PC-3 (cell line): ENCODE measurements around the gene PRPF4. TPM values are rescaled to one million over a fixed set of nuclear protein-coding genes. Genes with fewer than 3 reads are reported as not detected.

Experiments used
- ATAC-seq: fragments of 200-7000 bp; cut with Tn5 transposase; 2 replicates; pipeline ENCODE4 v1.9.1; 2020; ENCODE audit warnings: mild to moderate bottlenecking, moderate library complexity
- BruUV-seq: library from RNA; stranded (reverse); fragments of 400-500 nt; replicated peaks from 2 replicates; lab custom pipeline; 2021; lab: Mats Ljungman, UMichigan
- CTCF ChIA-PET: fragments of 300-600 bp; sonication (Branson Sonifier 250); formaldehyde crosslinking; loops from one replicate; lab custom pipeline; 2022; ENCODE audit warnings: antibody characterized with exemption; lab: Charles Lee
- POLR2A ChIA-PET: fragments of 300-600 bp; sonication (Branson Sonifier 250); formaldehyde crosslinking; loops from one replicate; lab custom pipeline; 2022; ENCODE audit warnings: antibody characterized with exemption; ENCODE audit not compliant: unreplicated experiment; lab: Charles Lee
- DNase-seq: peaks from one replicate; pipeline ENCODE4 v3.0.0-alpha.2; 2015
- H2AFZ ChIP-seq: fragments of 300-600 bp; sonication (generic); 2 replicates; pipeline ENCODE4 v1.6.0; 2016; ENCODE audit warnings: antibody characterized with exemption, low read length
- H3F3A ChIP-seq: fragments of 300-600 bp; sonication (generic); one replicate; pipeline ENCODE4 v1.6.0; 2017; ENCODE audit warnings: antibody characterized with exemption, low read length, control low read depth, mild to moderate bottlenecking; ENCODE audit not compliant: unreplicated experiment
- H3K27ac ChIP-seq: fragments of 300-600 bp; sonication (generic); 2 replicates; pipeline ENCODE4 v1.5.1; 2016; ENCODE audit warnings: mild to moderate bottlenecking, low read length
- H3K27me3 ChIP-seq: fragments of 300-600 bp; sonication (generic); 2 replicates; pipeline ENCODE4 v1.6.1; 2016; ENCODE audit warnings: low read length, mixed read lengths
- H3K36me3 ChIP-seq: fragments of 300-600 bp; sonication (generic); 2 replicates; pipeline ENCODE4 v1.6.1; 2016; ENCODE audit warnings: low read depth, mixed run types, low read length, mixed read lengths
- H3K4me1 ChIP-seq: fragments of 300-600 bp; sonication (generic); 2 replicates; pipeline ENCODE4 v1.5.1; 2016; ENCODE audit warnings: low read length; ENCODE audit not compliant: insufficient read depth
- H3K4me2 ChIP-seq: fragments of 300-600 bp; sonication (generic); 2 replicates; pipeline ENCODE4 v1.6.0; 2016; ENCODE audit warnings: low read length
- H3K4me3 ChIP-seq: fragments of 300-600 bp; sonication (generic); 2 replicates; pipeline ENCODE4 v1.5.1; 2016; ENCODE audit warnings: mild to moderate bottlenecking, low read length, mixed read lengths
- H3K79me2 ChIP-seq: fragments of 300-600 bp; sonication (generic); 2 replicates; pipeline ENCODE4 v1.6.1; 2017; ENCODE audit warnings: low read length, mixed read lengths
- H3K9ac ChIP-seq: fragments of 300-600 bp; sonication (generic); 2 replicates; pipeline ENCODE4 v1.6.0; 2016; ENCODE audit warnings: mild to moderate bottlenecking, low read length
- H3K9me2 ChIP-seq: fragments of 300-600 bp; sonication (generic); replicated peaks from 2 replicates; pipeline ENCODE4 v1.6.1; 2016; ENCODE audit warnings: mixed run types, low read length, mixed read lengths
- H3K9me3 ChIP-seq: fragments of 300-600 bp; sonication (generic); 2 replicates; pipeline ENCODE4 v1.6.1; 2016; ENCODE audit warnings: low read length, mixed read lengths
- H4K20me1 ChIP-seq: fragments of 300-600 bp; sonication (generic); 2 replicates; pipeline ENCODE4 v1.6.1; 2016; ENCODE audit warnings: low read length, mixed read lengths
- EZH2 ChIP-seq: fragments of 300-600 bp; sonication (generic); IDR thresholded peaks from one replicate; pipeline ENCODE4 v1.6.1; 2017; ENCODE audit warnings: antibody characterized with exemption, mild to moderate bottlenecking, low read length; ENCODE audit not compliant: unreplicated experiment
- EZH2phosphoT487 ChIP-seq: fragments of 300-600 bp; sonication (generic); IDR thresholded peaks from 2 replicates; pipeline ENCODE4 v1.6.1; 2018; ENCODE audit warnings: mild to moderate bottlenecking, antibody characterized with exemption, low read length, borderline replicate concordance
- intact Hi-C: fragments of 100-400 bp; cut with micrococcal nuclease; formaldehyde crosslinking; loops from 2 replicates; pipeline ENCODE4 v1.9.0; 2023
- total RNA-seq: library from RNA; depleted of rRNA; stranded (reverse); fragments of >200 nt; gene quantifications from 2 replicates; pipeline ENCODE4 v1.2.3, GENCODE V29; 2014
- TF ChIP-seq, protein P1 (sequence below): fragments of 300-600 bp; sonication (generic); conservative IDR thresholded peaks from 2 replicates; pipeline ENCODE4 v1.5.1; 2017; ENCODE audit warnings: antibody characterized with exemption, low read depth, mild to moderate bottlenecking, low read length

Gene PRPF4
- total RNA-seq, 1 experiment from 2014 or later = 32.1 TPM

DNA sequence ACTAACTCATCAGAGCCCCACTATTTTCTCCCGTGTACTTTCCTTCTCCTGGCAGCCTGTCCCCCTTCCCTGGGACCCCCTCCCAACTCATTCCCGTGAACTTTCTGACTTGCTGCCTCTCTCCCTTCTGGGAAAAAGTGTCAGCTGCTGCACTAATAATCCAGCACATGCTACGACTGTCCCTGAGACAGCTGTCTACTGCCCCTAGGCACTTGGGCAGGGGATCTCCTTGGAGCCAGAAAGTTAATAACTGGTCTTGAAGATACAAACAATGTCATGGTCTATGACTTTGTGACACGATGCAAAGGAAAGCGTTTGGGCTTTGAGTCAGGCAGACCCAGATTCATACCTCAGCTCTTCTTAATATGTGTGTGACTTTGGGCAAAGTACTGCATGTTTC is 37.8 kb downstream of the PRPF4 start:
- BruUV-seq = no TSS peak
- CTCF ChIA-PET = interaction anchor here (0.6 kb wide), 1 partner anchor 274 kb away, joined by 3 read pairs; no protein-coding TSS in a partner anchor
- Histone ChIP-seq H3K4me3 (no peak overlapping the region), H4K20me1 (no peaks in the 10 kb centered on the region), H3K27ac (no peak overlapping the region), H3F3A (no peaks in the 10 kb centered on the region), H3K9ac (no peak overlapping the region), H3K4me1 (no peaks in the 10 kb centered on the region), H3K4me2 (no peak overlapping the region), H3K9me3 (no peaks in the 10 kb centered on the region), H3K36me3 (no peaks in the 10 kb centered on the region), H3K27me3 (no peaks in the 10 kb centered on the region), H3K9me2 (no peaks in the 10 kb centered on the region), H3K79me2 (no peaks in the 10 kb centered on the region), H2AFZ (no peak overlapping the region)
- POLR2A ChIA-PET = no interaction called here
- intact Hi-C loops = no loop called here
- TF ChIP-seq, protein P1, sequence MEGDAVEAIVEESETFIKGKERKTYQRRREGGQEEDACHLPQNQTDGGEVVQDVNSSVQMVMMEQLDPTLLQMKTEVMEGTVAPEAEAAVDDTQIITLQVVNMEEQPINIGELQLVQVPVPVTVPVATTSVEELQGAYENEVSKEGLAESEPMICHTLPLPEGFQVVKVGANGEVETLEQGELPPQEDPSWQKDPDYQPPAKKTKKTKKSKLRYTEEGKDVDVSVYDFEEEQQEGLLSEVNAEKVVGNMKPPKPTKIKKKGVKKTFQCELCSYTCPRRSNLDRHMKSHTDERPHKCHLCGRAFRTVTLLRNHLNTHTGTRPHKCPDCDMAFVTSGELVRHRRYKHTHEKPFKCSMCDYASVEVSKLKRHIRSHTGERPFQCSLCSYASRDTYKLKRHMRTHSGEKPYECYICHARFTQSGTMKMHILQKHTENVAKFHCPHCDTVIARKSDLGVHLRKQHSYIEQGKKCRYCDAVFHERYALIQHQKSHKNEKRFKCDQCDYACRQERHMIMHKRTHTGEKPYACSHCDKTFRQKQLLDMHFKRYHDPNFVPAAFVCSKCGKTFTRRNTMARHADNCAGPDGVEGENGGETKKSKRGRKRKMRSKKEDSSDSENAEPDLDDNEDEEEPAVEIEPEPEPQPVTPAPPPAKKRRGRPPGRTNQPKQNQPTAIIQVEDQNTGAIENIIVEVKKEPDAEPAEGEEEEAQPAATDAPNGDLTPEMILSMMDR = no peak
- TF ChIP-seq EZH2 (no peak), EZH2phosphoT487 (no peak)
- DNase-seq (no peak), ATAC-seq (no peak)

DNA sequence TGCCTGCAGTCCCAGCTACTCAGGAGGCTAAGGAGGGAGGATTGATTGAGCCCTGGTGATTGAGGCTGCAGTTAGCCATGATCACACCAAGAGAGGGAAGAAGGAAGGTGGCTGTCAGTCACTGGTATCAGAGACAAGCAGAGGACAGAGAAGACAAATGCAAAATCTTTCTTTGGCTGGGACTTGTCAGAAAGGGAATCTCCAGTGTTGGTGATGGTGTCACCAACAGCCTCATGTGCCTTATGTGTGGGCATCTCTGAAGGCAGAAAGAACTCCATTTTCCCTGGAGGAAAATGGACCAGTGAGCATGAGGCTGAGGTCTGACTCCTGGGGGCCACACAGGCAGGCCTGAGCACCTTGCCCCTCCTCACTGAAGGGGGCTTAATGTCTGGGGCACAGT is 39.8 kb downstream of the PRPF4 start:
- no peaks in the 10 kb centered on the region for H3K27me3 ChIP-seq
- DNase-seq = no peak
- H3K36me3 ChIP-seq = no peaks in the 10 kb centered on the region
- BruUV-seq = no TSS peak
- no peak overlapping the region for H3K27ac ChIP-seq
- H2AFZ ChIP-seq = no peak overlapping the region
- no peak overlapping the region for H3K9ac ChIP-seq
- no peak overlapping the region for H3K4me3 ChIP-seq
- no peaks in the 10 kb centered on the region for H3K4me1 ChIP-seq
- H3K9me2 ChIP-seq = no peaks in the 10 kb centered on the region
- CTCF ChIA-PET = no interaction called here
- intact Hi-C loops = no loop called here
- no peaks in the 10 kb centered on the region for H3F3A ChIP-seq
- H3K4me2 ChIP-seq = no peak overlapping the region
- no peaks in the 10 kb centered on the region for H3K9me3 ChIP-seq
- TF ChIP-seq EZH2phosphoT487 (no peak), EZH2 (no peak)
- TF ChIP-seq, protein P1 = no peak
- POLR2A ChIA-PET = no interaction called here
- ATAC-seq = no peak
- H4K20me1 ChIP-seq = no peaks in the 10 kb centered on the region
- H3K79me2 ChIP-seq = no peaks in the 10 kb centered on the region

DNA sequence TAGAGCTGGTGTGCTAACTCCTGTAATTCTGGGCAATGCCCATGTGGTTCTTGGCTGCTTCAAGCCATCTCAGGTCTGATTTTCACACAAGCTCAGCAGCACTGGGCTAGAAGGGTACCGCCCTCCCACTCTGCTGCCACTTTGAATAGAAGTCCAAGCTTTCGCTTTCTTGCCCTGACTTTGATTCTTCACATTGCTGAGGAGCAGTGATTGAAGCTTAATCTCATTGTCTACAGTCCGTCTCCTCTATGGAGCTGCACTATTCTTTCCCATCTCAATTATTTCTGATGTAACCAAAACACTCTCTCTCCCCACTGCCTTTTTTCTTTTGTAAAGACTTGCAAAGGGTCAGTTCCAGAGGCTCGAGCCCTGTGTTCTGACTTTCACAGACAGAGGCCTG is 40.6 kb downstream of the PRPF4 start:
- Histone ChIP-seq H4K20me1 (no peaks in the 10 kb centered on the region), H3K9ac (no peak overlapping the region), H3K79me2 (no peaks in the 10 kb centered on the region), H3K9me3 (no peaks in the 10 kb centered on the region), H3K27me3 (no peaks in the 10 kb centered on the region), H3K4me3 (no peak overlapping the region), H3K4me2 (no peak overlapping the region), H3F3A (no peaks in the 10 kb centered on the region), H3K4me1 (no peaks in the 10 kb centered on the region), H2AFZ (no peak overlapping the region), H3K27ac (no peak overlapping the region), H3K36me3 (no peaks in the 10 kb centered on the region), H3K9me2 (no peaks in the 10 kb centered on the region)
- ATAC-seq (no peak), DNase-seq (no peak)
- intact Hi-C loops = no loop called here
- CTCF ChIA-PET = no interaction called here
- POLR2A ChIA-PET = no interaction called here
- TF ChIP-seq EZH2 (no peak), EZH2phosphoT487 (no peak)
- TF ChIP-seq, protein P1 = no peak
- no TSS peak for BruUV-seq
